Stomach (tissue), 4 donors: ENCODE measurements around the gene STK24.

ENCODE experiments used
- EP300 ChIP-seq: sonication (generic); formaldehyde crosslinking; IDR thresholded peaks from one replicate; pipeline ENCODE4 v1.6.1; 2017; ENCODE audit warnings: antibody characterized with exemption
- POLR2A ChIP-seq, 4 donors: fragments of 450-650 bp; IDR thresholded peaks; one replicate each; pipeline ENCODE4 v1.6.1; 2016; ENCODE audit warnings: antibody characterized with exemption in 4 of 4, control low read depth in 2 of 4, mild to moderate bottlenecking in 1 of 4, moderate library complexity in 1 of 4
- TF ChIP-seq, protein P1 (sequence below), 7 experiments: fragments of 450-650 bp in 4 of 7; fragments of 200-600 bp in 3 of 7; sonication (generic) in 3 of 7; IDR thresholded peaks; one replicate each; pipeline ENCODE4 v1.5.1; 2016 to 2019; ENCODE audit warnings: antibody characterized with exemption in 7 of 7, control low read depth in 2 of 7, mild to moderate bottlenecking in 1 of 7

- TF ChIP-seq POLR2A (IDR thresholded peaks at IDR 0.05): no peak
- TF ChIP-seq, protein P1, sequence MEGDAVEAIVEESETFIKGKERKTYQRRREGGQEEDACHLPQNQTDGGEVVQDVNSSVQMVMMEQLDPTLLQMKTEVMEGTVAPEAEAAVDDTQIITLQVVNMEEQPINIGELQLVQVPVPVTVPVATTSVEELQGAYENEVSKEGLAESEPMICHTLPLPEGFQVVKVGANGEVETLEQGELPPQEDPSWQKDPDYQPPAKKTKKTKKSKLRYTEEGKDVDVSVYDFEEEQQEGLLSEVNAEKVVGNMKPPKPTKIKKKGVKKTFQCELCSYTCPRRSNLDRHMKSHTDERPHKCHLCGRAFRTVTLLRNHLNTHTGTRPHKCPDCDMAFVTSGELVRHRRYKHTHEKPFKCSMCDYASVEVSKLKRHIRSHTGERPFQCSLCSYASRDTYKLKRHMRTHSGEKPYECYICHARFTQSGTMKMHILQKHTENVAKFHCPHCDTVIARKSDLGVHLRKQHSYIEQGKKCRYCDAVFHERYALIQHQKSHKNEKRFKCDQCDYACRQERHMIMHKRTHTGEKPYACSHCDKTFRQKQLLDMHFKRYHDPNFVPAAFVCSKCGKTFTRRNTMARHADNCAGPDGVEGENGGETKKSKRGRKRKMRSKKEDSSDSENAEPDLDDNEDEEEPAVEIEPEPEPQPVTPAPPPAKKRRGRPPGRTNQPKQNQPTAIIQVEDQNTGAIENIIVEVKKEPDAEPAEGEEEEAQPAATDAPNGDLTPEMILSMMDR (IDR thresholded peaks at IDR 0.05): no peak
- TF ChIP-seq EP300: no peak
These were observed 119.9 kb downstream of the STK24 start for GRCh38 chr13:98457053-98457452.
